Testis (tissue), 2 donors: ENCODE results near the gene ABCC8.

Experiments
- POLR2A ChIP-seq: fragments of 450-650 bp; IDR thresholded peaks from one replicate; pipeline ENCODE4 v1.6.1; 2017; ENCODE audit warnings: antibody characterized with exemption, mild to moderate bottlenecking, moderate library complexity
- TF ChIP-seq, protein P1 (sequence below), 3 experiments: fragments of 450-650 bp in 2 of 3; fragments of 200-600 bp in 1 of 3; sonication (generic) in 1 of 3; IDR thresholded peaks; one replicate each; pipeline ENCODE4 v1.5.1; 2016 to 2019; ENCODE audit warnings: antibody characterized with exemption in 3 of 3, mild to moderate bottlenecking in 2 of 3, moderate library complexity in 1 of 3

- no peak for TF ChIP-seq POLR2A
- TF ChIP-seq, protein P1, sequence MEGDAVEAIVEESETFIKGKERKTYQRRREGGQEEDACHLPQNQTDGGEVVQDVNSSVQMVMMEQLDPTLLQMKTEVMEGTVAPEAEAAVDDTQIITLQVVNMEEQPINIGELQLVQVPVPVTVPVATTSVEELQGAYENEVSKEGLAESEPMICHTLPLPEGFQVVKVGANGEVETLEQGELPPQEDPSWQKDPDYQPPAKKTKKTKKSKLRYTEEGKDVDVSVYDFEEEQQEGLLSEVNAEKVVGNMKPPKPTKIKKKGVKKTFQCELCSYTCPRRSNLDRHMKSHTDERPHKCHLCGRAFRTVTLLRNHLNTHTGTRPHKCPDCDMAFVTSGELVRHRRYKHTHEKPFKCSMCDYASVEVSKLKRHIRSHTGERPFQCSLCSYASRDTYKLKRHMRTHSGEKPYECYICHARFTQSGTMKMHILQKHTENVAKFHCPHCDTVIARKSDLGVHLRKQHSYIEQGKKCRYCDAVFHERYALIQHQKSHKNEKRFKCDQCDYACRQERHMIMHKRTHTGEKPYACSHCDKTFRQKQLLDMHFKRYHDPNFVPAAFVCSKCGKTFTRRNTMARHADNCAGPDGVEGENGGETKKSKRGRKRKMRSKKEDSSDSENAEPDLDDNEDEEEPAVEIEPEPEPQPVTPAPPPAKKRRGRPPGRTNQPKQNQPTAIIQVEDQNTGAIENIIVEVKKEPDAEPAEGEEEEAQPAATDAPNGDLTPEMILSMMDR (IDR thresholded peaks at IDR 0.05), result no peak
These were observed 44.7 kb upstream of the ABCC8 start for GRCh38 chr11:17521106-17521900.
